HG02852 (cell line): ENCODE results near the gene SNRNP70.
A peak's percentile ranks its signal among the peaks of the same experiment; 100 is the strongest.
"Not testable (repeated sequence)": the region's sequence is repeated elsewhere in the genome, so short reads cannot be mapped to it uniquely, and the experiment has no call there.

Experiments used
- ATAC-seq: cut with Tn5 transposase; IDR thresholded peaks from one replicate; pipeline ENCODE4 v1.9.1; 2021; ENCODE audit warnings: mild to moderate bottlenecking, moderate library complexity; ENCODE audit not compliant: unreplicated experiment

The SNRNP70 gene

DNA sequence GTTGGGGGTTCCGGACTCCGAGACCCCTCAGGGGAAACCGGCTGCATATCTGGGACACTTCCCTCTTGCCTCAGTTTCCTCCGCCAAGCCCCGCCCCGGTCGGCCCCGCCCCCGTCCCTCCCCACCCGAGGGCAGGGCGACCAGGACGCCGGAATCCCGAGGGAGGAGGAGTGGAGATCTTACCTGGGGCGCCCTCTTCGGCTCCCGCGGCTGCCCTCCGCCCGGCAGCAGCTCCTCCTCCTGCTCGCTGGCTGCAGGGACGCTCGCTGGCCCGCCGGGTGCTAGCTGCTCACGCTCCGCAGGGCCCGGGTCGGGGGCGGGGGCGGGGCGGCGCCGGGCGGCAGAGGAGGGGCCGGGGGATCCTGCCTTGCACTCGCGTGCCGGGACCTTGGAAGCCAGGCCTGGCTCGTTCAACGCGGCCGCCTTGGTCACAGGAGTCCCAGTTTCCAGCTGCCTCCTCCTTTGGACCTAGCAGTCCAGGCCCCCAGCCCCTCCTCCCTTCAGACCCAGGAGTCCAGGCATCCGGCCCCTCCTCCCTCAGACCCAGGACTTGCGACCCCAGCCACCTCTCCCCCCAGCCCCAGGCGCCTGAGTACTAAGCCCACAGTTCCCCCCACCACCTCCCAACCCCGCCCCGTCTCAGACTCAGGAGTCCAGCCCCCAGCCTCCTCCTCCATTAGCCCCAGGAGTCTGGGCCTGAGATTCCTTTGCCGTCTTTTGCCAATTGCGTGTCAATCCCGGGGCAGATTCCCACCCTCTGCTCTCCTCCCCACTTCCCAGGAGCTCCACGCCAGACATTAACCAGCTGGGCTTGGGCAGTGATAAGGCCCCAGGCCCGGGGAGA lies 20.3 kb upstream of the SNRNP70 start, which contains the start of gene NTF4:
TSS of gene NTF4 (minus strand) at position 51 of the 844 bp plus-strand sequence. CDS start 2,821 bp downstream, outside the sequence.
- no peak for ATAC-seq

- ATAC-seq: no peak
Observed at GRCh38 chr19:49065905-49066512, 19.2 kb upstream of the SNRNP70 start.

DNA sequence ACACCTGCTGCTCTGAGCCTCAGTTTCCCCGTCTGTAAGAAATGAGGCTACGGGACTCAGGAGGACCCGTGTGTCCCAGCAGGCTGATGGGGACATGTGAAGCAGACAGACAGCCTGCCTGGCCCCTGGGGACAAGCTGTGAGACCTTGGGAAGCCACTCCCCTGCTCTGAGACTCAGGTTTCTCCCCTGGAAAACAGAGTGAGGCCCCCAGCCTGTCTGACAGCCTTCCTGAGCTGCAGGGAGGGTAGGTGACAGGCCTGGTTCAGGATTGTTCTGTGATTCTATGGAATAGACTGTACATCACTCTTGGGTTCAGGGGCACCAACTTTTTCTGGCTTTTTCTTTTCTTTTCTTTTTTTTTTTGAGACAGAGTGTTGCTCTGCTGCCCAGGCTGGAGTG lies 17.7 kb upstream of the SNRNP70 start:
- ATAC-seq: no peak

GRCh38 chr19:49069026-49069425 lies 16.2 kb upstream of the SNRNP70 start:
- ATAC-seq: no peak

DNA sequence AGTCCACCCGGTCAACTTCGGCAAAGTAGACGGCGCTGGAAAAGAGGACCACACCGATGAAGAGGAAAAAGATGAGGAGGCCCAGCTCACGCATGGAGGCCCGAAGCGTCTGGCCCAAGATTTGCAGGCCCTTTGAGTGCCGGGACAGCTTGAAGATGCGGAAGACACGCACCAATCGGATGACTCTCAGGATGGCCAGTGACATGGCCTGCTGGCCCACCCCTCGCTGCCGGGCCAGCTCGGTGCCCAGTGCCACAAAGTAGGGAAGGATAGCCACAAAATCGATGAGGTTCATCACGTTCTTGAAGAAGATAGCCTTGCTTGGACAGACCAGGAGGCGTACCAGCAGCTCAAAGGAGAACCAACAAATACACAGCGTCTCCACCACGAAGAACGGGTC lies 14.8 kb upstream of the SNRNP70 start:
- ATAC-seq: no peak

DNA sequence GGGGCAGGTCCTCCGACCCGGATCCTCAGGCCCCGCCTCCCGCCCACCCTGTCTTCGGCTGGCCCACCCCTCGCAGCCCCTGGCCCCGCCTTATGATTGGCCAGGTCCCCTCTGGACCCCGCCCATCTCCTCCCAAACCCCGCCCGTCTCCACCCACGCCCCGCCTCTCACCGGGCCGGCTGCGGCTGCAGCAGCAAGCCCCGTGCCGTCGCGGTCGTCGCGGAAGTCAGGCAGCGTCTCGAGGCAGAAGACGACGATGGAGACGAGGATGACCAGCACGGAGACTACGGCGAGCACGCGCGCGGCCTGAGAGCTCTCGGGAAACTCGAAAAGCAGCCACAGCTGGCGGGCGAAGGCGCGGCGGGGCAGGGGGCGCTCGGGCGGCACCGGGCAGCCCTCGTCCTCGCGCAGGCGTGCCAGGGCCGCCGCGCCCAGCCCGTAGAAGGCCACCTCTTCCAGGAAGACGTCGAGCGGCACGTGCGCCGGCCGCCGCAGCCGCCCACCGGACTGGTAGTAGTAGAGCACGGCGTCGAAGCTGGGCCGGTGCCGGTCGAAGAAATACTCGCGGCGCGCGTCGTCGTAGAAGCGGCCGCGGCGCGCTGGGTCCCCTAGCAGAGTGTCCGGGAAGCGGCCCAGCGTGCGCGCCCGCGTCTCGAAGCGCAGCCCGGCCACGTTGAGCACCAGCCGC lies 13.2 kb upstream of the SNRNP70 start:
- no peak for ATAC-seq

DNA sequence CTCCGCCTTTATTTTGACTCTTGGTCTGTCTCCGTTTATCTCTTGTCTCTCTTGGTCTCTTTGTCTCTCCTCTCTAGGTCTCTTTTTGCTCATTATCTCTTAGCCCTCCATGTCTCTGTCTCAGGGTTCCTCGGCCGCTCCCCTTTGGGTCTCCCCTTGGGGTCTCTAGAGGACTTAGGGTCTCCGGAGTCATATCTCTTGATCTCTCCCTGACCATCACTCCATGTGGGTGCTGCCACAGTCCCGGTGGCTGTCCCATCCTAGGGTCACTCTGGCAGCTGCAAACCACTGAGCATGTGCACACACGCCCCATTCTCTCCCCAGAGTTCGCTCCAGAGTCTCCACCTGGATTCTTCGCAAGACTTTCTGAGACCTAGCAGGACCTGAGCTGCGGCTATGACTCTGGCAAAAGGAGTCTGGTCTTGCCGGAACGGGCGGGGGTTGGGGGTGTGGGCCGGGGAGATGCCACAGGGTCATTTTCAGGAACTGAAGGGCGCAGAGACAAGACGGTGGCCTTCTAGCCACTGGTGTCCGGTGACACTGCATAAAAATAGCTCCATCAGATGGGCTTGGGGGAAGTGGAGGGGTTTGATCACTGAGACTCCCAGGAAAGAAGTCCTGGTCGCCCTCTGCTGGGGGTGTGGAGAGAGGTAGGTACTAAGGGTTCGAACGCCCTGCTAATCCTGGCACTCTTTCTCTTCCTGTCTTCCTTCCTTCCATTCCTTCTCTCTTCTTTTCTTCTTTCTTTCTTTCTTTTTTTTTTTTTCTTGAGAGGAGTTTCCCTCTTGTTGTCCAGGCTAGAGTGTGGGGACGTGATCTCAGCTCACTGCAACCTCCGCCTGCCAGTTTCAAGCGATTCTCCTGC lies 11.5 kb upstream of the SNRNP70 start:
- ATAC-seq: no peak

DNA sequence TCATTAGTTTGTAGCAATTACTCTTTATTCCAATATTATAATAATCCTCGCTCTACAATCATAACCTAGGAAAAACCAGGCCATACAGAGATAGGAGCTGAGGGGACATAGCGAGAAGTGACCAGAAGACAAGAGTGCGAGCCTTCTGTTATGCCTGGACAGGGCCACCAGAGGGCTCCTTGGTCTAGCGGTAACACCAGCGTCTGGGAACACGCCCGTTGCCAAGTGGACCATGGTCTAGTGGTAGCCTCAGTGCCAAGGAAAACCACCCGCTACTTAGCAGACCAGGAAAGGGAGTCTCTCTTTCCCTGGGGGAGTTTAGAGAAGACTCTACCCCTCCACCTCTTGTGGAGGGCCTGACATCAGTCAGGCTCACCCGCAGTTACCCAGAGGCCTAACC lies 10.4 kb upstream of the SNRNP70 start:
- not testable (repeated sequence) for ATAC-seq

DNA sequence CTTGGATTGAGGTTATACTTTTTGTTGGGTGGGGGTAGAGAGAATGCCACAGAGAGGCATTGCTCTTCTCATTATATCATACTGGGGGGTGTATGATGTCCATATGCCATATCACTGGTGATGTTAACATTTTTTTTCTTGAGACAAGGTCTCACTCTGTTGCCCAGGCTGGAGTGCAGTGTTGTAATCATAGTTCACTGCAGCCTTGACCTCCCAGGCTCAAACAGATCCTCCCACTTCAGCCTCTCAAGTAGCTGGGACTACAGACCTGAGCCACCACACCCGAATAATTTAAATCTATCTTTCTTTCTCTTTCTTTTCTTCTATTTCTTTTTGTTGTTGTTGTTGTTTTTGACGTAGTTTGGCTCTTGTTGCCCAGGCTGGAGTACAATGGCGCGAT lies 4.9 kb upstream of the SNRNP70 start:
- no peak for ATAC-seq

GRCh38 chr19:49081273-49081672 lies 4.0 kb upstream of the SNRNP70 start:
- ATAC-seq: no peak

- no peak for ATAC-seq
Observed at GRCh38 chr19:49084206-49085019, 838 bp upstream of the SNRNP70 start.

- ATAC-seq: peak; percentile 2
Observed at GRCh38 chr19:49085868-49086232, 599 bp downstream of the SNRNP70 start.

- no peak for ATAC-seq
Observed at GRCh38 chr19:49086296-49086695, 1.0 kb downstream of the SNRNP70 start.

GRCh38 chr19:49091391-49092038 lies 6.3 kb downstream of the SNRNP70 start:
- ATAC-seq: no peak

DNA sequence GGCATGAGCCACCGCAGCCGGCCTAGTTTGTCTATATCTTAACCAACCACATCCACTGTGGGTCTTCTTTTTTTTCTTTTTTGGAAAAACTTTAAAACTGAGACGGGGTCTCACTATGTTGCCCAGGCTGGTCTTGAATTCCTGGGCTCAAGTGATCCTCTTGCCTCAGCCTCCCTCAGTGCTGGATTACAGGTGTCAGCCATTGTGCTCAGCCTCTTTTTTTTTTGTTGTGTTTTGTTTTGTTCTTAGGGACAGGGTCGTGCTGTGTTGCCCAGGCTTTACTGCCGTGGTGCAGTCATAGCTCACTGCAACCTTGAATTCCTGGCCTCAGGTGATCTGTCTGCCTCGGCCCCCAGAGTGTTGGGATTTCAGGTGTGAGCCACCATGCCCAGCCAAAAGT lies 7.4 kb downstream of the SNRNP70 start:
- ATAC-seq: no peak

DNA sequence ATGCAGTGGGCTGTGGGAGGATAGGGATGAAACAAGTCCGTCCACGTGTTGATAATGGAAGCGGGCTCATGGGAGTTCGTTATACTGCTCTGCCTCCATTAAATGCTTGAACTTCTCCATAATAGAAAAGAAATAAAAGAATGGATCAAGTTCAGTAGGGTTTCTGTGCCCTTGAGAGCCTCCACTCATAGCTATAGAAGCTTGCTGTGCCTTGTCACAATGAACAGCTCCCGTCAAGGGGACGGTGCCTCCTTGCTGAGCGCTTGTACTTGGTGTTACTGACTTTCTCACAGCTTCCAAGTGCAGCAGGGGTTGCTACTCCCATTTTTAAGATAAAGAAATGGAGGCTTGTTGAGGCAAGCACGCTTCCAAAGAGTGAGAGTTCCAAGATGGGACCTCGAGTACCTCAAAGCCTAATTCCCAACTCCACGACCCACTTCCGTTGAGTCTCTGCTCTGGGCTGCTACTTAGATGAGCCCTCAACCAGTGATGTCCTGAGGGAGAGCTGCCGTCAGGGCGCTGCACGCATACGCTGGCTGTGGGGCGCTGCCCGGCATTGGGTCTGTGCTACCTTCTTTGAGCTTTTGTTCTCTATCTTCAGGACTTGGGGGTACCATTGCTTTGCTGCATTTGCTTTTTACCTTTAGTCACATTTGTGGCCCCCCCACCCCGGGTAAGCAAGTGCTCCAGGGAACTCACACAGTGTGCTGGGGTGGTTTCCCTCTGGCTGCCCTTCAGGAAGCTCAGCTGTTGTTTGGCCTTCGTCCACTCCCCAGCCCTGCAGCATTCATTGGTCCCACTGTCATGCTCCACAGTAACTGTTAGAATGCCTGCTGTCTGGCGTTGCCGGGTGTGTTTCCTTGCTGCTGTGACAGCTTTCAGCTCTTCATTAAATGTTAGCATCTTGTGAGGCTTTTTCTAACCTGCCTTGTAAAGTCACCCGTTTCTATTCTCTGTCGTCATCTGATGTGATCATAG lies 9.5 kb downstream of the SNRNP70 start:
- ATAC-seq: no peak

- ATAC-seq: no peak
Observed at GRCh38 chr19:49097453-49098288, 12.4 kb downstream of the SNRNP70 start.

GRCh38 chr19:49098795-49099194 lies 13.5 kb downstream of the SNRNP70 start:
- ATAC-seq: no peak
